Measurements from ENCODE around the gene TMEM185B. TPM values are rescaled to one million over a fixed set of nuclear protein-coding genes. Genes with fewer than 3 reads are reported as not detected.

Gene TMEM185B
- total RNA-seq, 1 donor from 2014 or later = 20.8 TPM

GRCh38 chr2:120253021-120253882 is 30.1 kb upstream of the TMEM185B start:
- peaks cover 2% of the 10 kb centered on the region for H3K27me3 ChIP-seq (ENCODE audit: control insufficient read depth, insufficient read depth, low read length)
- TF ChIP-seq CTCF (IDR thresholded peaks at IDR 0.05; ENCODE audit: insufficient read depth, low read length, severe bottlenecking) = peak; percentile 53
- FAIRE-seq = peak; percentile 84
- H3K4me3 ChIP-seq (ENCODE audit: low read depth, low read length) = peak overlapping the region; percentile 84
- H3K36me3 ChIP-seq (ENCODE audit: control insufficient read depth, insufficient read depth, low read length) = peaks cover 2% of the 10 kb centered on the region
- DNase-seq (ENCODE audit: low read depth) = peak; percentile 91

DNA sequence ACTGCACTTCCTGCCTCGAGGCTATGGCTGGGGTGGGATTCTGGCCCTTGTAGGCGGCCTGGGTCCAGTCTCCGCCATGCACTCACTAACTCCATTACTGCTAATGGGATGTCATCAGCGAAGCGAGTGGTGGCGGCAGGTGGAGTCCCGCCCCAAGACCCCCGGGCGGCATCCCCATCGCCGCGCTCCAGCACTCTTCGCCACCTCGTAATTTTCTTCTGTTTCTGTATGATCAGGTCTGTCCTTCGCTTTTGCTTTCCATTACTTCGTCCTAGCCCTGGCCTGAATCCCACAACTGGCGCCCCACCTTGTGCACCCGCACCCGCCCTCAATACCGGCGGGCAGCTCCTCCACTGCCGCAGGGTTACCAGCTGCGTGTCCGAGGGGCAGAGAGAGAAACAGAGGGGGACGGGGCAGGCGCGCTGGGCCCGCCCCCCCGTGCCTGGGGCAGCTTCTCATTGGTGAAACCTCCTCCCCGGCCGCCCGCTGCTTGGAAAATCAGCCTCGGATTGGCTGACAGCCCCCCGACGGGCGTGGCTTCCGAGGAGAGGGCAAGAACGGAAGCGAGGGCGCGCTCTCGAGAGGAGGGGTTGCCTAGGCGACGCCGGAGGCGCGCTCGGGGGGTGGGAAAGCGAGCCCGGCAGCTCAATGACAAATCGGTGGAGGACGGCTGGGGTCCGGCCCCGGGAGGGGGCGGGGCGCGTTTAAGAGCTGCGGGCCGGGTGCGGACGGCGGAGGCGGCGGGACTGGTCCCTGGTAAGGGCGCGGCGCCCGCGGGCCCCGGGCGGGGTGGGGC is 29.2 kb upstream of the TMEM185B start, which contains the start of gene RALB:
TSS of gene RALB (plus strand) at position 628 of the 796 bp plus-strand sequence. CDS start 25,813 bp downstream, outside the sequence.
- peak; percentile 95 for DNase-seq (ENCODE audit: low read depth)
- peaks cover 2% of the 10 kb centered on the region for H3K27me3 ChIP-seq (ENCODE audit: control insufficient read depth, insufficient read depth, low read length)
- peak within 1 kb of the TSS; percentile 84 for H3K4me3 ChIP-seq (ENCODE audit: low read depth, low read length)
- no peaks in the 10 kb centered on the region for H3K36me3 ChIP-seq (ENCODE audit: control insufficient read depth, insufficient read depth, low read length)
- TF ChIP-seq CTCF (IDR thresholded peaks at IDR 0.05; ENCODE audit: insufficient read depth, low read length, severe bottlenecking) = no peak
- no peak for FAIRE-seq

GRCh38 chr2:120251880-120252224 is 28.7 kb upstream of the TMEM185B start:
- peak overlapping the region; percentile 84 for H3K4me3 ChIP-seq (ENCODE audit: low read depth, low read length)
- H3K36me3 ChIP-seq (ENCODE audit: control insufficient read depth, insufficient read depth, low read length) = no peaks in the 10 kb centered on the region
- FAIRE-seq (no peak), DNase-seq (ENCODE audit: low read depth) (no peak)
- TF ChIP-seq CTCF (IDR thresholded peaks at IDR 0.05; ENCODE audit: insufficient read depth, low read length, severe bottlenecking) = no peak
- H3K27me3 ChIP-seq (ENCODE audit: control insufficient read depth, insufficient read depth, low read length) = peaks cover 2% of the 10 kb centered on the region

DNA sequence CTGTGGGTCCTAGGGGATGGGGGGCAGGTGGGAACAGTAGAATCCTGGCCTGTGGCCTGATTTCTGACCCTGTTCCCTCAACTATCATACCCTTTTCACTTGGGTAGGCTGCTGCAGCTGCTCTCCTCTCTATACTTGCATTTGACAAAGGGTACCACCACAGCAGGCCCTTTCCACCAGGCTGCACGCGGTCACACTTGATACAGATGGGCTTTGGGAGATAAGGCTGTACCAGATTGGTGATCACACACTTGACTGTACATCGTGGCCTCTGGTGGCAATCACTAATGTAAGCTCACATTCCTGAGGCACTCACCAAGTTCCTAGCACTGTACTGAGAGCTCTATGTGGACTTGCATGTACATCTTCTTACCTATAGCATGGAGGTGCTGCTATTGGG is 27.9 kb upstream of the TMEM185B start:
- H3K4me3 ChIP-seq (ENCODE audit: low read depth, low read length) = no peak overlapping the region
- DNase-seq (ENCODE audit: low read depth) (no peak), FAIRE-seq (no peak)
- no peak for TF ChIP-seq CTCF (IDR thresholded peaks at IDR 0.05; ENCODE audit: insufficient read depth, low read length, severe bottlenecking)
- peaks cover 2% of the 10 kb centered on the region for H3K27me3 ChIP-seq (ENCODE audit: control insufficient read depth, insufficient read depth, low read length)
- H3K36me3 ChIP-seq (ENCODE audit: control insufficient read depth, insufficient read depth, low read length) = no peaks in the 10 kb centered on the region

- FAIRE-seq = no peak
- no peak for TF ChIP-seq CTCF (IDR thresholded peaks at IDR 0.05; ENCODE audit: insufficient read depth, low read length, severe bottlenecking)
Measured at GRCh38 chr2:120250640-120251039, 27.4 kb upstream of the TMEM185B start.

More at GRCh38 chr2:120250640-120251039, 27.4 kb upstream of the TMEM185B start:
- peaks cover 2% of the 10 kb centered on the region for H3K27me3 ChIP-seq (ENCODE audit: control insufficient read depth, insufficient read depth, low read length)
- H3K36me3 ChIP-seq (ENCODE audit: control insufficient read depth, insufficient read depth, low read length) = no peaks in the 10 kb centered on the region
- DNase-seq (ENCODE audit: low read depth) = no peak
- H3K4me3 ChIP-seq (ENCODE audit: low read depth, low read length) = no peak overlapping the region
